Breast epithelium (tissue), 3 donors: ENCODE measurements around the gene ROBO3.

Experiments used
- CTCF ChIP-seq, 3 donors: fragments of 450-650 bp; IDR thresholded peaks; one replicate each; pipeline ENCODE4 v1.5.1; 2016 to 2017; ENCODE audit warnings: antibody characterized with exemption in 3 of 3, mild to moderate bottlenecking in 3 of 3, moderate library complexity in 3 of 3
- POLR2A ChIP-seq: fragments of 450-650 bp; IDR thresholded peaks from one replicate; pipeline ENCODE4 v1.6.1; 2016; ENCODE audit warnings: antibody characterized with exemption, mild to moderate bottlenecking, moderate library complexity

DNA sequence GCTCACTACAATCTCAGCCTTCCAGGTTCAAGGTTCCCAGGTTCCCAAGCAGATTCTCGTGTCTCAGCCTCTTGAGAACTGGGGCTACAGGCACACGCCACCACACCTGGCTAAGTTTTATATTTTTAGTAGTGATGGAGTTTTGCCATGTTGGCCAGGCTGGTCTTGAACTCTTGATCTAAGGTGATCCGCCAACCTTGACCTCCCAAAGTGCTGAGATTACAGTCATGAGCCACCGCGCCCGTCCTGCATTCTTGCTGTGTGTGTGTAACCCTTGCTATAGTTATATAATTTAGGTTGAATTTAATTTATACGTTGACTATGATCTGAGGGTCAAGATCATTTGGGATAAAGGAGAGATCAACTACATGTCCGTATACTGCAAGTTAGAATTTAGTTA is 29.3 kb upstream of the ROBO3 start:
- no peak for TF ChIP-seq CTCF (IDR thresholded peaks at IDR 0.05)
- TF ChIP-seq POLR2A, result no peak
